Mesenchymal stem cell (in vitro differentiated cells and primary cell): ENCODE results near the gene MGAT3.

Source experiments
- DNase-seq: peaks from one replicate; pipeline ENCODE4 v3.0.0-alpha.2; 2013
- H2AFZ ChIP-seq: one replicate; pipeline ENCODE4 v1.6.1; 2013; ENCODE audit warnings: low read depth, mild to moderate bottlenecking, control low read depth, inconsistent platforms, low read length, moderate library complexity
- H2AK5ac ChIP-seq: 2 replicates; pipeline ENCODE4 v1.6.1; 2013; ENCODE audit warnings: low read length, moderate library complexity, mild to moderate bottlenecking, inconsistent platforms; ENCODE audit not compliant: severe bottlenecking
- H2BK120ac ChIP-seq: one replicate; pipeline ENCODE4 v1.6.1; 2013; ENCODE audit warnings: low read depth, mild to moderate bottlenecking, inconsistent platforms, low read length, moderate library complexity
- H2BK12ac ChIP-seq, 2 experiments: one replicate each; pipeline ENCODE4 v1.6.1; 2013; ENCODE audit warnings: inconsistent platforms in 2 of 2, low read length in 2 of 2, mild to moderate bottlenecking in 2 of 2, moderate library complexity in 2 of 2, control low read depth in 1 of 2
- H2BK15ac ChIP-seq: one replicate; pipeline ENCODE4 v1.6.1; 2013; ENCODE audit warnings: mild to moderate bottlenecking, low read depth, inconsistent platforms; ENCODE audit not compliant: poor library complexity, severe bottlenecking
- H2BK5ac ChIP-seq: 2 replicates; pipeline ENCODE4 v1.6.1; 2013; ENCODE audit warnings: low read depth, mild to moderate bottlenecking, low read length, control low read depth, inconsistent platforms; ENCODE audit not compliant: poor library complexity, severe bottlenecking
- H3K14ac ChIP-seq, 2 experiments: one replicate each; pipeline ENCODE4 v1.6.1; 2013; ENCODE audit warnings: inconsistent platforms in 2 of 2, low read length in 2 of 2, control low read depth in 1 of 2, mild to moderate bottlenecking in 1 of 2, moderate library complexity in 1 of 2
- H3K18ac ChIP-seq, 2 experiments: one replicate each; pipeline ENCODE4 v1.6.1; 2013; ENCODE audit warnings: inconsistent platforms in 2 of 2, low read length in 2 of 2, control low read depth in 1 of 2, low read depth in 1 of 2, mild to moderate bottlenecking in 1 of 2
- H3K23ac ChIP-seq, 2 experiments: one replicate each; pipeline ENCODE4 v1.6.1; 2013; ENCODE audit warnings: inconsistent platforms in 2 of 2, low read length in 2 of 2, mild to moderate bottlenecking in 2 of 2, moderate library complexity in 2 of 2, control low read depth in 1 of 2
- H3K27ac ChIP-seq: 2 replicates; pipeline ENCODE4 v1.5.1; 2013; ENCODE audit warnings: mild to moderate bottlenecking, moderate library complexity, low read length, control low read depth, inconsistent platforms; ENCODE audit not compliant: poor library complexity, severe bottlenecking
- H3K27me3 ChIP-seq, 2 experiments: 2 replicates each; pipeline versions ENCODE4 v1.6.1 to v1.7.0; 2013; ENCODE audit warnings: low read length in 2 of 2, mild to moderate bottlenecking in 2 of 2, moderate library complexity in 2 of 2, control low read depth in 1 of 2, inconsistent platforms in 1 of 2; ENCODE audit not compliant: control insufficient read depth in 1 of 2, insufficient read depth in 1 of 2
- H3K36me3 ChIP-seq, 2 experiments: 2 replicates each; pipeline versions ENCODE4 v1.6.1 to v1.7.0; 2013; ENCODE audit warnings: low read length in 2 of 2, control low read depth in 1 of 2, inconsistent platforms in 1 of 2, low read depth in 1 of 2, mild to moderate bottlenecking in 1 of 2; ENCODE audit not compliant: insufficient read depth in 2 of 2, control insufficient read depth in 1 of 2
- H3K4ac ChIP-seq, 2 experiments: one replicate each; pipeline ENCODE4 v1.6.1; 2013; ENCODE audit warnings: inconsistent platforms in 2 of 2, low read length in 2 of 2, mild to moderate bottlenecking in 2 of 2, moderate library complexity in 2 of 2, control low read depth in 1 of 2, low read depth in 1 of 2
- H3K4me1 ChIP-seq: 2 replicates; pipeline ENCODE4 v1.6.1; 2013; ENCODE audit warnings: low read depth, low read length, control low read depth; ENCODE audit not compliant: control insufficient read depth, insufficient read depth
- H3K4me2 ChIP-seq: 2 replicates; pipeline ENCODE4 v1.6.1; 2013; ENCODE audit warnings: low read length, mild to moderate bottlenecking, inconsistent platforms; ENCODE audit not compliant: poor library complexity, severe bottlenecking
- H3K4me3 ChIP-seq, 2 experiments: 2 replicates each; pipeline versions ENCODE4 v1.5.1 to v1.7.0; 2013; ENCODE audit warnings: low read length in 2 of 2, mild to moderate bottlenecking in 2 of 2, control low read depth in 1 of 2, low read depth in 1 of 2; ENCODE audit not compliant: insufficient read depth in 1 of 2
- H3K79me1 ChIP-seq: replicated peaks from 2 replicates; pipeline ENCODE4 v1.6.1; 2013; ENCODE audit warnings: mild to moderate bottlenecking, control low read depth, low read length, inconsistent platforms; ENCODE audit not compliant: poor library complexity, severe bottlenecking
- H3K9ac ChIP-seq: 2 replicates; pipeline ENCODE4 v1.7.0; 2013; ENCODE audit warnings: mild to moderate bottlenecking, low read length, moderate library complexity
- H3K9me3 ChIP-seq: 2 replicates; pipeline ENCODE4 v1.7.0; 2013; ENCODE audit warnings: mild to moderate bottlenecking, low read length; ENCODE audit not compliant: control insufficient read depth
- H4K8ac ChIP-seq: one replicate; pipeline ENCODE4 v1.6.1; 2013; ENCODE audit warnings: inconsistent platforms, mild to moderate bottlenecking, low read length, moderate library complexity
- H4K91ac ChIP-seq: one replicate; pipeline ENCODE4 v1.6.1; 2013; ENCODE audit warnings: mild to moderate bottlenecking, low read length, inconsistent platforms
- WGBS: methylation state at CpG from one replicate; pipeline ENCODE4 v1.1.7; 2013; ENCODE audit warnings: mixed read lengths; 5-methylcytosine and 5-hydroxymethylcytosine counted together

MGAT3 gene

DNA sequence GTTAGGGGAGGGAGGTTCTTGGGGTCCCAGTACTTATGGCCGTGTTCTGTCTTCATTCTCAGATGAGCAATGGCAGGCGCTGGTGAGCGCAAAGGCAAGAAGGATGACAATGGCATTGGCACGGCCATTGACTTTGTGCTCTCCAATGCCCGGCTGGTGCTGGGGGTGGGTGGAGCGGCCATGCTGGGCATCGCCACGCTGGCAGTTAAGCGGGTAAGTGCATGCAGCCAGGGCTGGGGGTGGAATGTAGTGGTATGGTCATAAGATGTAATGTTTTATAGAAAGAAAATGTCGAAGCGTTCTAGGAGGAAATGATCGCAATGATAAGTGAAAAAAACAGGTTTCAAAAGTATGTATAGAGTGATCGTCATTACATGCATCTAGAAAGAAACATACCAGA, 54.4 kb downstream of the MGAT3 start:
- WGBS: 97% methylated on average over 11 of the region's 13 CpGs
- H3K4me2 ChIP-seq: no peak overlapping the region
- no peak for DNase-seq
- H2BK15ac ChIP-seq: no peak overlapping the region
- peak overlapping the region in 1 of 2 experiments; percentile 36 for H3K4me3 ChIP-seq
- H2AFZ ChIP-seq: no peak overlapping the region
- H2BK12ac ChIP-seq: no peak overlapping the region
- no peak overlapping the region for H3K4ac ChIP-seq
- no peaks in the 10 kb centered on the region for H3K9me3 ChIP-seq
- H4K8ac ChIP-seq: peak overlapping the region; percentile 4
- no peak overlapping the region for H3K14ac ChIP-seq
- H3K79me1 ChIP-seq: peaks cover 54% of the 10 kb centered on the region
- no peak overlapping the region for H2BK5ac ChIP-seq
- H3K27me3 ChIP-seq: no peaks in the 10 kb centered on the region
- no peak overlapping the region for H3K23ac ChIP-seq
- peaks cover 74 to 93% of the 10 kb centered on the region in 2 experiments for H3K36me3 ChIP-seq
- H2BK120ac ChIP-seq: no peak overlapping the region
- H3K9ac ChIP-seq: no peak overlapping the region
- H3K4me1 ChIP-seq: no peaks in the 10 kb centered on the region
- no peak overlapping the region for H2AK5ac ChIP-seq
- H4K91ac ChIP-seq: no peak overlapping the region
- H3K18ac ChIP-seq: no peak overlapping the region
- H3K27ac ChIP-seq: no peak overlapping the region

DNA sequence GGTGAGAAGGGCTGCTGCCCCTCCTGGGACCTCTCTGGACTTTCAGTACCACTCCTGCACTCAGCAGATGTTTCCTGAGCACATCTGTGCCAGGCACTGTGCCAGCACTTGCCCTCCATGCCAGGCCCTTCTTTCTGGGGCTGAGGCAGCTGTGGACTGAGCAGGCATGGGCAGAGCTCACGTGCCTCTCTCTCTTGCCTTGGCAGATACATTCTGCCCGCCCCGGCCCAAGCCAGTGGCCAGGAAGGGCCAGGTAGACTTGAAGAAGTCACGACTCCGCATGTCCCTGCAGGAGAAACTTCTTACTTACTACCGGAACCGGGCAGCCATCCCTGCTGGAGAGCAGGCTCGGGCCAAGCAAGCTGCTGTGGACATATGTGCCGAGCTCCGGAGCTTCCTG, 55.2 kb downstream of the MGAT3 start:
- H3K4me3 ChIP-seq: no peak overlapping the region
- 97% methylated on average over 10 of the region's 10 CpGs for WGBS
- no peak overlapping the region for H3K27ac ChIP-seq
- no peak overlapping the region for H3K4ac ChIP-seq
- H3K9ac ChIP-seq: no peak overlapping the region
- no peaks in the 10 kb centered on the region for H3K9me3 ChIP-seq
- no peak overlapping the region for H3K14ac ChIP-seq
- H2BK12ac ChIP-seq: no peak overlapping the region
- H3K36me3 ChIP-seq: peaks cover 73 to 91% of the 10 kb centered on the region in 2 experiments
- no peak for DNase-seq
- no peak overlapping the region for H3K18ac ChIP-seq
- H3K27me3 ChIP-seq: no peaks in the 10 kb centered on the region
- H2BK5ac ChIP-seq: no peak overlapping the region
- H2AFZ ChIP-seq: no peak overlapping the region
- H4K8ac ChIP-seq: no peak overlapping the region
- no peak overlapping the region for H2AK5ac ChIP-seq
- H4K91ac ChIP-seq: no peak overlapping the region
- no peak overlapping the region for H2BK120ac ChIP-seq
- H3K23ac ChIP-seq: no peak overlapping the region
- H3K4me2 ChIP-seq: no peak overlapping the region
- no peak overlapping the region for H2BK15ac ChIP-seq
- H3K79me1 ChIP-seq: peaks cover 53% of the 10 kb centered on the region
- H3K4me1 ChIP-seq: no peaks in the 10 kb centered on the region

DNA sequence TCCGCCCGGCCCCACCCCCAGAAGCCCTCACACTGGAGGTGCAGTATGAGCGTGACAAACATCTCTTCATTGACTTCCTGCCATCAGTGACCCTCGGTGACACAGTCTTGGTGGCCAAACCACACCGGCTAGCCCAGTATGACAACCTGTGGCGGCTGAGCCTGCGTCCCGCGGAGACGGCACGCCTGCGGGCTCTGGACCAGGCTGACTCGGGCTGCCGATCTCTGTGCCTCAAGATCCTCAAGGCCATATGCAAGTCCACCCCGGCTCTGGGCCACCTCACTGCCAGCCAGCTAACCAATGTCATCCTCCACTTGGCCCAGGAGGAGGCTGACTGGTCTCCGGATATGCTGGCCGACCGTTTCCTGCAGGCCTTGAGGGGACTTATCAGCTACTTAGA, 57.0 kb downstream of the MGAT3 start:
- 95% methylated on average over 18 of the region's 18 CpGs for WGBS

DNA sequence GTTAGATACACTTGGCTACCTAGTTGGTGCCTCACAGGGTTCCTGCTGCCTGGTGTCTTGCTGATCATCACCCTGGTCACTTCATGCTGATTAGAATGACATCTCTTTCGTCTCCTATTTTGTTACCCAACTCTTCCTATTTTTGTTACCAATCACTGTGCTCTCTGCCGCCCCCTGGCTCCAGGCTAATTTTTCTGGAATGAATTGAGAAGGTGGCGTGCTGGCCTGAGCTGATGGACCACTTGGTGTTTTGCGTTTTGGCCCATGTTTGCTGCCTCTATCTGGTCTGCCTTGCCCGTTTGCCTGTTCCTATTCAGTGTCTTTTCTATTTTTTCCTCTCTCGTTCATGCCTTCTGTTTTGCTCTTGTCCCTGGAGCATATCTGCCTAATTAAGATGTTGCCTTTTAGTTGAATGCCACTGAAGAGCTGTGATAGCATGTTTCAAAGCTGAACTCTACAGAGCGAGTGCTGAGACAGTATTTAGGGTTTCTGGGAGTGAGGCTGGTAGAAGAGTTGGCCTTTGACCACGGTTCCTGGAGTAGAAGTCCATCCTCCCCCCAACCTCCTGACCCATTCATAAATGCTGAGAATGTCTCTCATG, 57.7 kb downstream of the MGAT3 start:
- Histone ChIP-seq H3K4ac (no peak overlapping the region), H3K4me3 (no peak overlapping the region), H3K14ac (no peak overlapping the region), H3K9me3 (no peaks in the 10 kb centered on the region), H2BK15ac (no peak overlapping the region), H3K27me3 (no peaks in the 10 kb centered on the region), H2BK120ac (no peak overlapping the region), H3K36me3 (peaks cover 60 to 80% of the 10 kb centered on the region in 2 experiments), H3K23ac (no peak overlapping the region), H2AFZ (no peak overlapping the region), H4K91ac (no peak overlapping the region), H2BK5ac (no peak overlapping the region), H3K79me1 (peaks cover 49% of the 10 kb centered on the region), H3K18ac (no peak overlapping the region), H3K27ac (no peak overlapping the region), H2BK12ac (no peak overlapping the region), H3K4me2 (no peak overlapping the region), H3K4me1 (peaks cover 6% of the 10 kb centered on the region), H4K8ac (no peak overlapping the region), H2AK5ac (no peak overlapping the region), H3K9ac (peak overlapping the region; percentile 27)
- WGBS: 53% methylated on average over 8 of the region's 8 CpGs
- no peak for DNase-seq

More for the DNA sequence above, 57.0 kb downstream of the MGAT3 start:
- Histone ChIP-seq H2BK12ac (no peak overlapping the region), H3K4me1 (peaks cover 2% of the 10 kb centered on the region), H3K36me3 (peaks cover 65 to 86% of the 10 kb centered on the region in 2 experiments), H2AFZ (no peak overlapping the region), H2BK5ac (no peak overlapping the region), H3K79me1 (peaks cover 54% of the 10 kb centered on the region), H2BK120ac (no peak overlapping the region), H3K14ac (no peak overlapping the region), H3K9me3 (no peaks in the 10 kb centered on the region), H2AK5ac (no peak overlapping the region), H3K4me2 (no peak overlapping the region), H3K18ac (no peak overlapping the region), H3K23ac (no peak overlapping the region), H4K91ac (no peak overlapping the region), H3K27me3 (no peaks in the 10 kb centered on the region), H3K4ac (no peak overlapping the region), H3K9ac (no peak overlapping the region), H3K27ac (no peak overlapping the region), H2BK15ac (no peak overlapping the region), H4K8ac (no peak overlapping the region), H3K4me3 (no peak overlapping the region)
- no peak for DNase-seq
